ENCODE results near the gene TYK2. TPM values are rescaled to one million over a fixed set of nuclear protein-coding genes. Genes with fewer than 3 reads are reported as not detected.

The TYK2 gene
- total and polyA plus RNA-seq, 2 experiments from 2014 or later = 63.6 to 94.3 TPM

GRCh38 chr19:10417541-10418234, 37.3 kb upstream of the TYK2 start:
- DNase-seq (ENCODE audit: low spot score) = peak; percentile 26
- Histone ChIP-seq H3K27ac (no peak overlapping the region), H2AFZ (no peak overlapping the region), H3K27me3 (peaks cover 72% of the 10 kb centered on the region), H3K9me3 (ENCODE audit: low read depth) (no peaks in the 10 kb centered on the region), H3K4me2 (no peak overlapping the region), H4K20me1 (ENCODE audit: insufficient read depth, poor library complexity, severe bottlenecking) (no peaks in the 10 kb centered on the region), H3K79me2 (no peaks in the 10 kb centered on the region), H3K36me3 (replicated peaks; ENCODE audit: insufficient read depth, low read depth) (no peaks in the 10 kb centered on the region), H3K4me3 (no peak overlapping the region), H3K9me2 (replicated peaks; ENCODE audit: insufficient read depth) (no peaks in the 10 kb centered on the region), H3K4me1 (ENCODE audit: insufficient read depth) (peaks cover 16% of the 10 kb centered on the region)
- TF ChIP-seq EZH2phosphoT487 (IDR thresholded peaks at IDR 0.05; ENCODE audit: low read depth, severe bottlenecking, unreplicated experiment) (no peak), CTCF (IDR thresholded peaks at IDR 0.05; ENCODE audit: poor library complexity) (no peak), EZH2 (IDR thresholded peaks at IDR 0.05; ENCODE audit: borderline replicate concordance) (no peak)
- 27% methylated on average over 30 of the region's 30 CpGs for WGBS (ENCODE audit: low lambda C conversion rate, missing lambda C conversion rate)

GRCh38 chr19:10416380-10417257, 36.2 kb upstream of the TYK2 start:
- H3K4me3 ChIP-seq = peak overlapping the region; percentile 30
- no peaks in the 10 kb centered on the region for H3K9me3 ChIP-seq (ENCODE audit: low read depth)
- peaks cover 16% of the 10 kb centered on the region for H3K4me1 ChIP-seq (ENCODE audit: insufficient read depth)
- peaks cover 61% of the 10 kb centered on the region for H3K27me3 ChIP-seq
- DNase-seq (ENCODE audit: low spot score) = peak; percentile 92
- TF ChIP-seq EZH2 (IDR thresholded peaks at IDR 0.05; ENCODE audit: borderline replicate concordance) (no peak), EZH2phosphoT487 (IDR thresholded peaks at IDR 0.05; ENCODE audit: low read depth, severe bottlenecking, unreplicated experiment) (no peak), CTCF (IDR thresholded peaks at IDR 0.05; ENCODE audit: poor library complexity) (peak; percentile 60)
- H3K79me2 ChIP-seq = no peaks in the 10 kb centered on the region
- H2AFZ ChIP-seq = peak overlapping the region; percentile 88
- 9% methylated on average over 63 of the region's 67 CpGs for WGBS (ENCODE audit: low lambda C conversion rate, missing lambda C conversion rate)
- H3K9me2 ChIP-seq (replicated peaks; ENCODE audit: insufficient read depth) = no peaks in the 10 kb centered on the region
- H4K20me1 ChIP-seq (ENCODE audit: insufficient read depth, poor library complexity, severe bottlenecking) = no peaks in the 10 kb centered on the region
- H3K4me2 ChIP-seq = peak overlapping the region; percentile 97
- H3K27ac ChIP-seq = no peak overlapping the region
- no peaks in the 10 kb centered on the region for H3K36me3 ChIP-seq (replicated peaks; ENCODE audit: insufficient read depth, low read depth)

GRCh38 chr19:10416083-10416379, 35.7 kb upstream of the TYK2 start:
- TF ChIP-seq EZH2phosphoT487 (IDR thresholded peaks at IDR 0.05; ENCODE audit: low read depth, severe bottlenecking, unreplicated experiment) (no peak), EZH2 (IDR thresholded peaks at IDR 0.05; ENCODE audit: borderline replicate concordance) (peak; percentile 44), CTCF (IDR thresholded peaks at IDR 0.05; ENCODE audit: poor library complexity) (no peak)
- WGBS (ENCODE audit: low lambda C conversion rate, missing lambda C conversion rate) = 13% methylated on average over 9 of the region's 9 CpGs
- H3K4me1 ChIP-seq (ENCODE audit: insufficient read depth) = peaks cover 15% of the 10 kb centered on the region
- no peaks in the 10 kb centered on the region for H4K20me1 ChIP-seq (ENCODE audit: insufficient read depth, poor library complexity, severe bottlenecking)
- H3K27me3 ChIP-seq = peaks cover 55% of the 10 kb centered on the region
- H3K9me2 ChIP-seq (replicated peaks; ENCODE audit: insufficient read depth) = no peaks in the 10 kb centered on the region
- no peak for DNase-seq (ENCODE audit: low spot score)
- H3K79me2 ChIP-seq = no peaks in the 10 kb centered on the region
- H3K4me2 ChIP-seq = peak overlapping the region; percentile 97
- H2AFZ ChIP-seq = peak overlapping the region; percentile 88
- H3K27ac ChIP-seq = no peak overlapping the region
- peak overlapping the region; percentile 30 for H3K4me3 ChIP-seq
- no peaks in the 10 kb centered on the region for H3K36me3 ChIP-seq (replicated peaks; ENCODE audit: insufficient read depth, low read depth)
- no peaks in the 10 kb centered on the region for H3K9me3 ChIP-seq (ENCODE audit: low read depth)

Measured in hepatocyte (in vitro differentiated cells).